ENCODE measurements around the gene MPRIP.
"Not testable (repeated sequence)": the region's sequence is repeated elsewhere in the genome, so short reads cannot be mapped to it uniquely, and the experiment has no call there.

MPRIP gene, protein sequence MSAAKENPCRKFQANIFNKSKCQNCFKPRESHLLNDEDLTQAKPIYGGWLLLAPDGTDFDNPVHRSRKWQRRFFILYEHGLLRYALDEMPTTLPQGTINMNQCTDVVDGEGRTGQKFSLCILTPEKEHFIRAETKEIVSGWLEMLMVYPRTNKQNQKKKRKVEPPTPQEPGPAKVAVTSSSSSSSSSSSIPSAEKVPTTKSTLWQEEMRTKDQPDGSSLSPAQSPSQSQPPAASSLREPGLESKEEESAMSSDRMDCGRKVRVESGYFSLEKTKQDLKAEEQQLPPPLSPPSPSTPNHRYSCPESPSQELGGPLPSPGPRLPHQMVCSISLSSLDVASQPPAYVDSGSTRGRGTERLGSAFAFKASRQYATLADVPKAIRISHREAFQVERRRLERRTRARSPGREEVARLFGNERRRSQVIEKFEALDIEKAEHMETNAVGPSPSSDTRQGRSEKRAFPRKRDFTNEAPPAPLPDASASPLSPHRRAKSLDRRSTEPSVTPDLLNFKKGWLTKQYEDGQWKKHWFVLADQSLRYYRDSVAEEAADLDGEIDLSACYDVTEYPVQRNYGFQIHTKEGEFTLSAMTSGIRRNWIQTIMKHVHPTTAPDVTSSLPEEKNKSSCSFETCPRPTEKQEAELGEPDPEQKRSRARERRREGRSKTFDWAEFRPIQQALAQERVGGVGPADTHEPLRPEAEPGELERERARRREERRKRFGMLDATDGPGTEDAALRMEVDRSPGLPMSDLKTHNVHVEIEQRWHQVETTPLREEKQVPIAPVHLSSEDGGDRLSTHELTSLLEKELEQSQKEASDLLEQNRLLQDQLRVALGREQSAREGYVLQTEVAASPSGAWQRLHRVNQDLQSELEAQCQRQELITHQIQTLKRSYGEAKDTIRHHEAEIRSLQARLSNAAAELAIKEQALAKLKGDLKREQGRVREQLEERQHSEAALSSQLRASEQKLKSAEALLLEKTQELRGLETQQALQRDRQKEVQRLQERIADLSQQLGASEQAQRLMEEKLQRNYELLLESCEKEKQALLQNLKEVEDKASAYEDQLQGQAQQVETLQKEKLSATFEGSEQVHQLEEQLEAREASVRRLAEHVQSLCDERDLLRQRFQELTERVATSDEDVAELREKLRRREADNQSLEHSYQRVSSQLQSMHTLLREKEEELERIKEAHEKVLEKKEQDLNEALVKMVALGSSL (N-terminal part only)

DNA sequence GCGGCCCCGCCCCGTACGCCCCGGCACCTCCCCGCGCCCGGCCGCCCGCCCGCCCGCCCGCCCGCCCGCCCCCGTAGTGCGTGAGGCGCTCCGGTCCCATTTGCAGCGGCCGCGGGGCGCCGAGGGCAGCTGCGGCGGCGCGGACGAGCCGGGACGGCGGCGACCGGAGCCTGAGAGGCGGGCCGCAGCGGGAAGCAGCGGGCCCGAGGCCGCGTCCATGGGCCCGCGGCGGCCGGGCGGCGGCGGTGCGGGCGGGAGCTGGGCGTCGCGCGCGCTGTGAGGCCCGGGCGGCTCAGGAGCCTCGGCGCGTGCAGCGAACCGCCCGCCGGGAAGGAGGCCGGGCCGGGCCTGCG, at the start of gene MPRIP:
MPRIP (plus strand) TSS at position 74 of the 353 bp plus-strand sequence. CDS start 392 bp downstream, outside the sequence.
- DNase-seq (ENCODE audit: low read depth in 2 of 2): no peak

DNA sequence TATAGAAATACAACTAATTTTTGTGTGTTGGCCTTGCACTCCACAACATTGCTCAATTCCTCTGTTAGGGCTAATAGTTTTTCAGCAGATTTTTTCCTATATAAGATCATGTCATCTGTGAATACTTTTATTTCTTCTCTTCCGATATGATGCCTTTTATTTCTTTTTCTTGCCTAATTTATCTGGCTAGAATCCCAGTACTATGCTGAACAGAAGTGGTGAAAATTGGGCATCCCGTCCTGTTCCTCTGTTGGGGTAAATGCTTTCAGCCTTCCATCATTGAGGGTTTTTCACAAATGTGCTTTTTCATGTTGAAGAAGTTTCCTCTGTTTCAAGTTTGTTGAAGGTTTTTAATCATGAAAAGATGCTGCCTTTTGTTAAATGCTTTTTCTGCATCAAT, 47.6 kb upstream of the MPRIP start:
- no peak for DNase-seq (ENCODE audit: low read depth in 2 of 2)

DNA sequence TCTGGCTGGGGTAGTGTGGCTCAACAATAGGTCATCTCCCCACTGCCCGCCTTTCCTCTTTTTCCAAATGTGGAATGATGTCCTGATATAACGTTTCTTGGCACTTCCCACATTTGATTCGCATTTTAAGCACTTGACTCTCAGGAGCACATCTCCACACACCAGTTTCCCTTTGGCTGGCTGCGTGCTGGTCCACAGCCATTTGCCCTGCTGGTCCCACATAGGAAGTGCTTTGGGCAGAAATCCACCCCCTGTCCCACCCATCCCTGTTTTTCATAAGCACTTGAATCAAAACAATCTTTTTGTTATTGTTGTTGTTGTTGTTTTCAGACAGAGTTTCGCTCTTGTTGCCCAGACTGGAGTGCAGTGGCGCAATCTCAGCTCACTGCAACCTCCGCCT, 46.3 kb upstream of the MPRIP start:
- DNase-seq (ENCODE audit: low read depth in 2 of 2): no peak

DNA sequence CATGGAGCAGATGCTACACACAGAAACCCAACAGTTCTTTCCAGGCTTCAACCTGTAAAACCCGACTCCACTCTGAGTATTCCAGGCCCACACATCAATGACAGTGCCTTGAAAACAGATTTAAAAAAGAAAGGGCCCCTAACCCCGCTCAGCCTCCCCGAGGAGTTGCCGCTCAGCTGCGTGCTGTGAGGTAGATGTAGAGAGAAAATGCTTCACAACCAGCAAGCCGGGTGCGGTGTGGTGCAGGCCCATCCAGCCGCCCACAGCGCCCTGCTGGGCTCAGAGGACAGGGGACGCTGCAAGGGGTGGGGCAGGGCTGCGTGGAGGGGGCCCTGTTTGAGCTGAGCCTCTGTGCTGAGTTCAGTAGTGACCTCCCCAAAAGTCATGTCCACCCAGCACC, 45.5 kb upstream of the MPRIP start:
- not testable (repeated sequence) for DNase-seq (ENCODE audit: low read depth in 2 of 2)

DNA sequence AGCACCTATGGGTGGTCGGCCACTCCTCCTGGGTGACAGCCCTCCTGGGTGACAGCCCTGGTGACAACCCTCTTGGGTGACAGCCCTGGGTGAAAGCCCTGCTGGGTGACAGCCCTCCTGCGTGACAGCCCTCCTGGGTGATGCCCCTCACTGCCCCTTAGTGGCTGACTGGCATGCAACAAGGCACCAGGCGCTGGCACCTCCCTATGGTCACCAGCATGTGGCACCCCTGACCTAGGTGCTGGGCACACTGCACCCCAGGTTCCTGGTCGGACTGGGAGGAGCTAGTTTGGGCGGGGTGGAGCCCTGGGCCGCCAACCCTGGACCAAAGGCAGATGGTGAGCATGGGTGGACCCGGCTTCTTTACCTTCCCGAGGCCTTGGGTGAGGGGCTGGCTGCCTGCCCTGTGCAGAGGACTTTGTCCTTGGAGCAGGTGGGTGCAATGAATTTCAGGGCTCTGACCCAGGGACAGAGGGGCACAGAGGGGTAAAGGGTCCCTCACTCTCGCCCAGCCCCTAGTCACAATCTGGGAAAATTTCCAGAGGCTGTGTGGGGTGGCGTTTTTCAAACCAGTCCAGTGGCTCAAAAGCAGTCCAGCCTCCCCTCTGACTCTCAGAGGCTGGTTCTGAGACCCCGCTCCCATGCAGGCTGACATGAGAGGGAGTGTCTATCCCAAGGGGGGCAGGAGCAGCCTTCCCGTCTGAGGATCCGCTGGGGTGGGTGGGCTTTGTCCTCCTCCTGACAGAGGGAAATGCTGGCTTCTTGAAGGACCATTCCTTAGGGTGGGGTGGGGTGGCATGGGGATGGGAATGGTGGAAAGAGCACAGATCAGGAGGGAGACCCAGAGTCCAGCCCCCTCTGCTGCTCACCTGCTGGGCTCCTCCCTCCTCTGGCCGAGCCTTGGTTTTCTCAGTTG, 44.5 kb upstream of the MPRIP start:
- DNase-seq (ENCODE audit: low read depth in 2 of 2): peak in 1 of 2 donors; percentile 51

DNA sequence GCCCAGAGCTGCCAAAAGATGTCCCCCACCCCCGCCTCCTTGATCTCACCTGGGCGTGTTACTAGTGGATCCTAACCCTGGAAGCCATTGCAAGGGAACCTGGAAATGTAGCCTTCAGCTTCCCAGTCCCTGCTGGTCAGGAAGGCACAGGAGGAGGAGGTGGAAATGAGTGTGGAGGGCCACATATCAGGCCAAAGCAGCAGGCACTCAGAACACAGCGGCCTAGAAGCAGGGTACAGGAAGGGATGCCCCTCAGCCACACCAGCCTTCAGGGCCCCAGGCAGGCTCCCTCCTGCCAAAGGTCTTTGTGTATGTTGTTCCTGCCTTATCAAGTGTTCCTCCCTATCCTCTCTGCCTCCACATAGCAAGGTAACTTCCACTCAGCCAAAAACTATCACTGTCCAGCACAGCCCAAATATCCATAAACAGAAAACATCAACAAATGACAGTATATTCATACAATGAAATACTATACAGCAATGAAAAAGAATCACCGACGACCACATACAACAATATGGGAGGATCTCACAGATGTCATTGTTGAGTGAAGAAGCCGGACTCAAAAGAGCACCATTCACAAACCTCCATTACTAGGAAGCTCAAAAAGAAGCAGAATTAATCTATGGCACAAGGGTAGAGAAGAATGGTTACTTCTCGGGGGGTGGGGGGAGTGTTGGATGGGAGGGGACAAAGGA, 42.2 kb upstream of the MPRIP start:
- no peak for DNase-seq (ENCODE audit: low read depth in 2 of 2)

DNA sequence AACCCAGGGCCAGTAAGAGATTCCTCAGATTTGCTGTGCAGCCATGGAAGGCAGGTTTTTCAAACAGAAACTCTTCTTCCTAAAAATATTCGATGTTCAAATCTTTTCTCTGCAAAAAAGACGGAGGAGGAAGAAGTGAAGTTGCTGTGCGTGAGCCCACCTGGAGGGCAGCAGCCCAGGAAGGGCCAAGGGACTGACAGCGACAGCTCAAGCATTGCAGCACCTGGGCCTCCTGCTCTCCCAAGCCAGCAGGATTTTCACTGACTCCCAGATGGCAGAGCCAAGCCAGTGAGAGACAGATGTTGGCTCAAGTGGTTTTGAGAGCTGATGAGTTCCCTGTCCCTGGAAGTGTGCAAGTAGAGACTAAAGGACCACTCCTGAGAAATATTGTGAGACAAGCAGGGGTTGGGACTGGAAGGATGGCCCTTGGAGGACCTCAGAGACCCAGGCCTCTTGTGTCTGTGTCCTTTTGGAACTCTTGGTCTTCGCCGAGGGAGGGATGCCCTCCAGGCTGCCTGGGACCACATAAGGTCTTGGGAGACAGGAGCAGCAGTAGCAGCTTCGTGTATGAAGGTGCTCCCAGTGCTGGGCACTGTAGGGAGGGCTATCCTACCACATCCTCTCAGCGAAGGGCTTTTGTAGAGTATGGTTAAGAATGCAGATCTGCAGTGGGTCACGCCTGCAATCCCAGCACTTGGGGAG, 41.0 kb upstream of the MPRIP start:
- DNase-seq (ENCODE audit: low read depth in 2 of 2): no peak

DNA sequence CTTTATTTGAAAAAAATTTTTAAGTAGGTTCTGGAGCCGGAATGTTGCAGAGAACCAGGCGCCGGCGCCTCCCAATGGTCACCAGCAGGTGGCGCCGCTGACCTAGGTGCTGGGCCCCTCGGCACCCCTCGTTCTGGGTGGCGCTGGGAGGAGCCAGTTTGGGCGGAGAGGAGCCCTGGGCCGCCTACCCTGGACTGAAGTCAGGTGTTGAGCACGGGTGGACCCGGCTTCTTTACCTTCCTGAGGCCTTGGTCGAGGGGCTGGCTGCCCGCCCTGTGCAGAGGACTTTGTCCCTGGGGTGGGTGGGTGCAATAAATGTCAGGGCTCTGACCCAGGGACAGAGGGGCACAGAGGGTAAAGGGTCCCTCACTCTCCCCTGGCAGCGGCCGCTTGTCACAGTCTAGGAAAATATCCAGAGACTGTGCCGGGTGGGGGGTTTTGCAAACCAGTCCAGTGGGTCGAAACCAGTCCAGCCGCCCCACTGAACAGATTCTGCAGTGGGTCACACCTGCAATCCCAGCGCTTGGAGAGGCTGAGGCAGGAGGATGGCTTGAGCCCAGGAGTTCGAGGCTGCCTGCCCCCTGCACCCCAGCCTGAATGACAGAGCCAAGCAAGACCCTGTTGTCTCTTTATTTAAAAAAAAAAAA, 40.3 kb upstream of the MPRIP start:
- peak; percentile 51 to 64 for DNase-seq (ENCODE audit: low read depth in 2 of 2)

DNA sequence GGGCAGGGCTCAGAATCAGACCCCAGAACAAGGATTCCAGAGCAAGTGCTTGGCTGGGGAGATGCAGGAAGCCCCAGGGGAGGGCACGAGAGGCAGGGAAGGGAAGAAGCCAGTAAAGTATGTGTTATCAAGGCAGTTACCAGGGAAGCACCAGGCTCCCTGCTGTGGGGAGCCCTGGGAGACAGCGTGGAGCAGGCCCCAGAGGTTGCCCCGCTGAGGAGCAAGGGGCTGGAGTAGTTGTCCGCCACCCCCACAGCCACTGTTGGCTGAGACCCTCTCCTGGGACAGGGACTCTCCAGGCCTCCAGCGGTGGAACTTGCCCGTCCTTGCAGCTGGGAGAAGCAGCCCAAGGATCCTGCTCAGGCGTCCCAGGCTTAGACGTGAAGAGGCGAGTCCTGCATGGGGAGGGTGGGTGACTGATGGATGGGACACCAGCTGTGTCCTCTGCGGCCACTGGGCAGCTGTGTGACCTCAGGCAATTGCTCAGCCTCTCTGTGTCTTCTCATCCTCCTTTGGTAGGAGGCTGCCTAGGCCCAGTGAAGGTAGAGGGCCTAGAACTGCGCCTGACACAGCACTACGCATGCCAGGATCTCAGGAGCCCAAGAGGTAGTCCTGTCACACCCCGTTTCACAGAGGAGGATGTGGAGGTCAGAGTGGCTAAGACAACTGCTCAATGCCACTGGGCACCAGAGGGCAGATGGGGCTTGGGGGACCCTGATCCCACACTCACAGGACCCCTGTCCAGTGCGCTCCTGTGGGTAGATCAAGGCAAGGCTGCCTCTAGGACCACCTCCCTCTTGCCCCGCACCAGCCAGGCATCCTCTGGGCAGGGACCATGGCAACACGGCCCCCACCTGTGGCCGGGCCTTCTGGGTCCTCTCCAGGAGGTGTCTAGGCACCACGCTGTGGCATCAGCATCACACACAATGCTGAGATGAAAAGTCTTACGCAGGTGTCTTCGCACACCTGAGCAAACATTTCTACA, 39.2 kb upstream of the MPRIP start:
- DNase-seq (ENCODE audit: low read depth in 2 of 2): not testable (repeated sequence)

DNA sequence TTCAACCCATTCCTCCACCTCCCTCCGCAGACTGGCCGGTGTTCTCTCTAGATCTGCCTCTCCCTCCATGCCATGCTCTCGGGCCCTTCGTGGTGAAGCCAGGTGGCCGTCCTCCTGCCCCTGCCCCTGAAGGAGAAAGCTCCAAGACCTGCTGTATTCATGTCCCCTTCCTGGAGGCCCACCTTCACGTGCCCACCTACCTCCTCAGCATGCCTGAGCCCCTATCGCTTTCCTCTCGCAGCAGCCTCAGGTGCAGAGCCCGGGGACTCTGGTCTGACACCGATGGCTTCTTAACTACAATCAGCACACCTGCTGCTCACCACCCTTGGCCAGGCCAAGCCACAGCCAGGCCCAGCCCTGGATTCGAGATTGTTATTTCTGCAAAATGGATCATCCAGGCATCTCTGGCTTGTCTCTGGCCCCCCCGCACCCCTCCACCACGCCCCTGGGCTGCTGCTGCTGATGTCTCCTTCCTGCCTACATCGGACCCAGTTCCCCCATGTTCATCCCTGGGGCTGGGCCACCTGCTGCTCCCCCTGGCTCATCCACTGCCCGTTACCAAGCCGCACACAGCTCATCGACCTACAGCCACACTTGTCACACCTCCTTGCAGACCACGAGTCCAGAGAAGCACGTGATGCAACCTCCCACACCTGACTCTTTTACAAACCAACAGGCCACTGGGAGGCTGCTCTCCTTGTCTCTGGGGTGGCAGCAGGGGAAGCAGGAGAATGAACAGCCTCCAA, 37.8 kb upstream of the MPRIP start:
- DNase-seq (ENCODE audit: low read depth in 2 of 2): no peak

DNA sequence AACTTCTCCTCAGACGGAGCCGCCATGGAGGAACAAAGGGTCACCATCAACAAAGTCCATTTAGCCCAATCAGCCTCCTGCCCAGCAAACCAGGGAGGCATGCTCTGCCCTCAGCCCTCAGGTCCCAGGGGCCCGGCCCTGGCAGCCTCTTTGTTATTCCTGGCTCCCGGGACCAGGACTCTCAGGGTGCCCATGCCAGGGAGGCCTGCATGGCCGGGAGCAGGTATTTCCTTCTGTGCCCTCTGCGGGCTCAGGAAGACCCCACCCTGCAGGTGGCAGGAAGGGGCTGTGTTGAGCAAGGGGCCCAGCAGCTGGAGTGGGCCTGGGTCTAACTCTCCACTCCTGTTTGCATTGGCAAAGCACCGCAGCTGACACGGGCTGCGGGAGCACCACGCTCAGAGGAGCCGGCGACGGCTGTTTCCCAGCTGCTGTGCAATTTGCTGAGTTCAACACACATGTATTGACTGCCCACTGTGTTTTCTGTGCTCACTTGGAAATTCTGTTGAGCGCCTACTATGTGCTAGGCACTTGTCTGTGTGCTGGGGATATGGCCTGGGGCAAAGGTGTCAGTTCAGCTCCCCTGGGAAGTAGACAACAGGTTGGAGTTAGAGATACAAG, 37.2 kb upstream of the MPRIP start:
- DNase-seq (ENCODE audit: low read depth in 2 of 2): not testable (repeated sequence)

DNA sequence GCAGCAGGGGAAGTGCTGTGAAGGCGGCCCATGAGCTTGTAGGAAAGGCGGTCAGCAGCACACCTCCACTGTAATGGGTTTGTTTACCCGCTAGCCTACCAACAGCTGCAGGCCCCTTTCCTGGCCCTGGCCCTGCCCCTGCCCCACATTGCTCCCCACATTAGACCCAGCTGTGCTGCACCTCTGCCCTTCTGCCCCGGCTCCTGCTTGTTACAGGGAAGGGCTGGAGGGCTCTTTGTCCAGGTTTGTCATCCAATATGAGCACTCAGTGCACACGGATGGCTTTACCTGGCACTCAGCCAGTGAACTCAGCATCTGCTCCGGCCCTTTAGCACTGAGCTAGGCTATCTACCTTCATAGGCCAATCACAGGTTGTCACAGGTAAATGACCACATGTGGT, 34.4 kb upstream of the MPRIP start:
- not testable (repeated sequence) for DNase-seq (ENCODE audit: low read depth in 2 of 2)

DNA sequence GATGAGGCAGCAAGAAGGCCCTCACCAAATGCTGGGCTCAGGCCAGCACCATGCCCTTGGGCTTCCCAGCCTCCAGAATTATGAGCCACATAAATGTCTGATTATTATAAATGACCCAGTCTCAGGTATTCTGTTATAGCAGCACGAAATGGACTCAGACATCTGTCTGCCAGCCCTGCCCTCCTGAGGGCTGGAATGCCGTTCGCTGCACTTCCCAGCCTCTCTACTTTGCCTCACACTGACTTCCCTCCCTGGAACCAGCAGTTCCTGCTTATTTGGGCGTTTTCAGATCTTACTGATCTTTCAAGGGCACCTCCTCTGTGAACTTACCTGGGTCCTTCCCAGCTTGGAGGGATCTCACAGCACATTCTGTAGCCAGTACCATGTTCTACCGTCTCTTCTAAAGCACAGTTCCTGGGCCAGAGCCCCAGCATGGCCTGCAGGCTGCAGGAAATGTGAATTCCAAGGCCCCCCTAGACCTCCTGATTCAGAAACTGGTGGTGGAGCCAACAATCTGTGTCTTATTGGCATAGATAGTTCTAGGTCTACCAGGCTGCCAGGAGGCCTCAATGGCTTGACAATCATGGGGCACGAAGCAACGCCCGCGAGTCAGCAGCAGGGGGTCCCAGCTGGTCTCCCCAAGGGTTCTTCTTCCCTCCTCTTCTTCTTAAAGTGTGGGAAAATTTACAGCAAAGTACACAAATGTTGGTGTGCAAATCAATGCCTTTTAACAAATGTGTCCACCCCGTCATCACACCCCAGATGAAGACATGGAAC, 33.4 kb upstream of the MPRIP start:
- DNase-seq (ENCODE audit: low read depth in 2 of 2): not testable (repeated sequence)

DNA sequence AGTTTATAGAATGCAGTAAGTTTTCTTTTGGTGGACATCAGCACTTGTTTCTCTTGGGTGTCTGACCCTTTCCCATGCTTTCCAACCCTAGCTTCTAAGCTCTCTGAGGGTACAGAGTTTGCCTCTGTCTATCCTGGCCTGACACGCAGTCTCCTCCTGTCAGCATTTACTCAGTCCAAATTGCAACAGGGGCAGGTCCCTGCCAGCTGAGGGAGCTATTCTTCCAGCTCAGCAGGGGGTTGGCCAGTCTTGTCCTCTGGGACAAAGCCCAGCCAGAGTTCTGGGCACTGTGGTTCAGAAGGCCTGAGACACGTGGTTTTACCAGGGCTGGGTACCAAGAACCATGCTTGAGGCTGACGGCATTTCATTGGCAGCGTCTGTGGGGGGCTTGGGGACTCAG, 32.3 kb upstream of the MPRIP start:
- DNase-seq (ENCODE audit: low read depth in 2 of 2): not testable (repeated sequence)

DNA sequence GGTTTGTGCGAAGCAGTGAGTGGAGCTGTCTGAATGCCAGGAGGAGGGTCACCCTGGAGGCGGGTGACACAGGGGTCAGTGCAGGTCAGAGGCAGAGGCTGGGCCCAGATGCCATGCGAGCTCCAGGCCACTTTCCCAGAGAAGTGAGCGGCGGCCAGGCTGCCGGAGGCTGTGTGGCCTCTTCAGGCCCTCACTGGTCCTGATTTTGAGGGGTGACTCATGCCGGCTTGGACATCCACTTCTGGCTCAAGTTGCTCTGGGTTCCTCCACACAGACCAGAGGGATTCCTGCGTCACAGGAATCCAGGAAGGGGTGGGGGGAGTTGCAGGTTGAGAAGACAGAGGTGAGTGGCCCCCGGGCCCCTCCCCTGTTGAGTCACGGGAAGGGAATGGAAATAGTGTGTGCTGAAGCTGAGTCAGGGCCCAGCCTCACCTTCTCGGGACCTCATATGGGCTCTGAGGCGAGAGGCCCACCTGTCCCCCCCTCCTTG, 31.7 kb upstream of the MPRIP start:
- not testable (repeated sequence) for DNase-seq (ENCODE audit: low read depth in 2 of 2)
